NOMO-1 treated with DMSO at 0.1 percent for 48 hours (cell line): ENCODE measurements around the gene SP4.

Experiments
- DNase-seq: peaks from one replicate; lab custom pipeline; 2025; ENCODE audit not compliant: unreplicated experiment; lab: John Stamatoyannopoulos, UW

Gene SP4

DNA sequence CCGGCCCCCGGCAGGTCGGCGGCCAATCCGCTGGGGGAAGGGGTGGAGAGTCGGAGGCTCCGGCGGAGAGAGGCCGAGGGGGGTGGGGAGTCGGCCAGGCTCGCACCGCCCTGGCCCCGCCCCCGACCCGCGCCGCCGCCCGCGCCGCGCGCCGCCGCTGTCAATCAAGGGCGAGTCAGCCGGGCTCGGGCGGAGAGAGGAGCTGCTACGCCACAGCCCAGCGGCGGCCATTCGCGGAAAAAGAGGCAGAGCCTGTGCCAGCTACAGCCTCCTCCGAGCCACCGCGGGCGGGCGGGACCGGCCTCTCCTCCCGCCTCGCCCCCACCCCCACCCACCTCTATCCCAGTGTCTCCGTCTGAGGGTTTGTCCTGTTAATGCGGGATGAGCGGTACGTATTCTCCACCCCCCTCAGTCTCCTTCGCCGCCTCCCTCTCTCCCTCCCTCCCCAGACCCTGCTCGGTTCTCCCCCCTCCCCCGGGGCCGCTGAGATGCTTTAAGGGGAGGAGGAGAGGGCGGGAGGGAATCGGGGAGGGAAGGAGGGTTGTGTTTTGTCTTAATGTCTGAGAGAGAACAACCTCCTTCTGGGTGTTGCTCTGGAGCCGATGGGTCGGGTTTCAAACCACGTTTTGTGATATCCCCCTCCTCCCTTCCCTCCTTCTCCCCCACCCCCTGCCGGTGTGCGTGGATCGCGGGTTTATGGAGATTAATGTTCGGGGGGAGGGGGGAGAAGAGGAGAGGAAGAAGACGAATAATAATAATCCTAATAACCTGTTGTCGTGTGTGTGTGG is at the start of gene SP4:
Gene SP4 (plus strand): TSS at position 213 of the 788 bp plus-strand sequence. CDS start 169 bp downstream, at position 382.
- DNase-seq = peak; percentile 93

DNA sequence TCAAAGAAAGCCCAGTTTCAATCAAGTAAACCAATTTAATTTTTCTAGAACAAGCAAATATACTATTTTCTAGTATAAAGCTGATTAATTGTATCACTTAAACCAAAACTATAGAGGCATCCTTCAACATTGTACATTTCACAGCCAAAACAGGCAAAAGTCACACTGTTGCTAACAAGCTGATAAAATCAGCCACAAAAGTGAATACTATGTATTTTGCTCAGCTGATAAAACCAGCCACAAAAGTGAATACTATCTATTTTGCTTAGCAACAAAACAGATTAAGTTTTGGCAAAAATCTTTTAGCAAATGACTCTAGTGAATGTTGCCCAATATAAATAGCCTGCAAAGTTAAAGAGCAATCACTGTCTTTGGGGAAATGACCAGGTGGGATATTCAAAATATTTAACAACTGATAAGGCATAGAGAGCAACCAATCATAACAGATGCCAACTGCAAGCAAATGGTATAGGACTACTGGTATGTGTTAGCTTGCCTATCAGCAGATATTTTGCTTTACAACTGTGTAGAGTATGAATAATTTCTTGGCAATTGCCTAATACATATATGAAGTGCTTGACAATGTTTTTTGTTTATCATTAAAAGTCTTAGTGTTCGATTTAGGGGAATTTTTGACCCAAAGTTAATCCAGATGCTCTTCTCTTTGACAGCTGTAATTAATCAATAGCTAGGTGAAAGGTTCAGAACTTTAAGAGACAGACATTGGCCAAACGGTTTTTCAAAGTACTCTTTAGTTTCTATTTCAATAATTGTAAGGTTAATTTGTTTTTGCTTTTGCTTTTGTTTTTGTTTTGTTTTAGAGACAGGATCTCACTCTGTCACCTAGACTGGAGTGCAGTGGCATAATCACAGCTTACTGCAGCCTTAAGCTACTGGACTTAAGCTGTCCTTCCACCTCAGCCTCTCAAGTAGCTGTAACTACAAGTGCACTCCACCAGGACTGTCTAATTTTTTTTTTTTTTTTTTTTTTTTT is 44.4 kb upstream of the SP4 start:
- no peak for DNase-seq

DNA sequence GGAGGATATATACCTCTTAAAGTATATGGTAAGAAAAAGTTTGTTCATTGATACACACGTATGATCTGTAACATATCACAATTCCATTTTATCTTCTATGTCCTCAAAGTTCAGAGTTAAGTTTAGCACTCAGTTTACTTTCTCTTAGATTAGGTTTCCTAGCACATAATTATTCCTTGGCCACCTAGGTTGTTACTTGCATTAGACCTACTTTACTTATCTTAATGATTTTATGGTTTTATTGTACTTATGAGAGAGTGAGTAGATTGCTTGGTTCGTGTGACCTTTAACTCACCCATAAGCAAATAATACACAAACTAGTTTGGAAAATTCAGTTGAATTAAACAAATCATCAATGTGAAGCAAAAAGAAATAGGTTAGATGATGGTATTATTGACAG is 33.9 kb upstream of the SP4 start:
- no peak for DNase-seq

DNA sequence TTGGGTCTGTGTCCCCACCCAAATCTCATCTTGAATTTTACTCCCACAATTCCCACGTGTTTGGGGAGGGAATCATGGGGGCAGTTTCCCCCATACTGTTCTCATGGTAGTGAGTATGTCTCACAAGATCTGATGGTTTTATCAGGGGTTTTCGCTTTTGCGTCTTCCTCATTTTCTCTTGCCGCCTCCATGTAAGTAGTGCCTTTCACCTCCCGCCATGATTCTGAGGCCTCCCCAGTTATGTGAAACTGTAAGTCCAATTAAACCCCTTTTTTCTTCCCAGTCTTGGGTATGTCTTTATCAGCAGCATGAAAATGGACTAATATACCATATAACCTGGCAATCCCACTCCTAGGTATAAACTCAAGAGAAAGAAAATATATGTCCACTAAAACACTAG is 25.9 kb upstream of the SP4 start:
- no peak for DNase-seq

DNA sequence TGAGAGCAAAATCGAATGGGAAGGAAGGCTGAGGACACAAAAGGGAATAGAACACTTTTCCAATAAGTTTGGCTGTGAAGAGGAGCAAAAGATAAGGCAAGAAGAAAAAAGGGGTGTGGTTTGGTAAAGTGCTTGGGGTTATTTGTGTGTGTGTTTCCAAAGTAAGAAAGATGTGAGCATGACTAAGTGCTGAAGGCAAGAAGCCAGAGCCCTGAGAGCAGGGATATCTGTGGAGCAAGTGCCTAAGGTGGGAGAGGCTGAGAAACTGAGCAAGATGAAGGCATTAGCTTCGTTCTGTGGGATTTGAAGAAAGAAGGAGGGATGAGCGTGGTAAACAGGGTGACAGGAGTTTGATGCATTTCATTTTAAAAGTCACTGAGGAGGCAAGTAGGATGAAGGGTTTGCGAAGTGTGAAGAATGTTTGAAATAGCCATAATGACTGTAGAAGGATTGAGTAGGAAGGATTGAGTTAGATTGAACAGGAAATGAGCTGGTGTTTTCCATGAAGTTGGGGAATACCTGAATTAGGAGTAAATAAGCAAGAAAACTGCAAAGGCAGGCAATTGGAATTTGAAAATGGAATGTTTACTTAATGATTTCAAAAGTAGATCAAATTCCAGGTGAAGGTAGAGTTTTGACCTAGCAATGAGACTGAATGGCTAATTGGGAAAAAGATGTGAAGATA is 19.9 kb upstream of the SP4 start:
- no peak for DNase-seq

DNA sequence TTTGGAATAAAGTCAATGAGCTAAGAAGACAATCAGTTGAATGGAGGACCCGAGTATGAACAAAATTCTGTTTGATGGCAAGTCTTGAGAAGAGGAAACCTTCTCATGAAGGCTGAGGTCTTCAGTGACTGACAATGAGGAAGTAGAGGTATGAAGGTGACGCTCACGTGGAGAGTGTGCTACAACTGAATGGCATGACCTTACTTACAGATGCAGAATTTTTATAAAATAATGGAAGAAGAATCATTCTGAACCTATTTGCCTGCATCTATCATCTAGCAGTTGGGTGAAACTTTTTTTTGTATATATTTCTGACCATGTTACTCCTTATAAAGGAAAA is 19.4 kb upstream of the SP4 start:
- no peak for DNase-seq

DNA sequence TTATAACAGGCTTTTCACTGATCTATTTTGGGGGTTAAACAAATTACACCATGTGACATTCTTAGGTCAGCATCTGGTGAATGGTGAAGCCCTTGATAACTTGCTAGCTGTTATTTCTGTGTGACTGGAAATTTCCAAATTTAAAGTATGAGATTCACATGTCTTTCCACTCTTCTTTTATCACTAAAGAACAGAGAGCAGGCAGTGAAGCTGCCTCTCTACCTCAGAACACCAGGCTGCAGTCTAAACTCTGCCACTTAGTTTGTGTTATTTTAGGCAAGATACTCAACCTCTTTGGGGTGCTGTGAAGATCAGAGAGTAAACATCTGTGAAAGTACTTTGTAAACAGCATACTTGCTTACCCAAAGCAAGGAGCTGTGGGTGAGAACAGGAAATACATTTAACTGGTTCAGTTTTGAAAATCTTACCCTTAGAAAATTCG is 15.5 kb upstream of the SP4 start:
- no peak for DNase-seq

DNA sequence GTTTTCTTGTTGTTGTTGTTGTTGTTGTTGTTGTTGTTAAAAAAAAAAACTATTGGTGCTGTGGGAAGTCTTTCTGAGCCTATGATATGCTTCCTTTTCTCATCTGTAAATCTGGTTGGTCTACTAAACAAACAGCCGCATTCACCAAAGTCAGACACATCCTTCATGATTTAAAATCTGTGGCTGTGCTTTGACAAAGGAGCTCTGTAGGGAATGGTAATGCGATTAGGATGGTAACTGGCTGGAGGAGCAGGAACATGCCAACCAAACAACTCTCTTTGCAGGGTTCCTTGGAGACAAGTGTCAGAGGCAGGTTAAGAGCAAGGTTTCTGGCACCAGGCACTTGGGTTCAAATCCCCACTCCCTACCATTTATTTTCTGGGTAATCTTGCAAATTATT is 14.9 kb upstream of the SP4 start:
- no peak for DNase-seq

DNA sequence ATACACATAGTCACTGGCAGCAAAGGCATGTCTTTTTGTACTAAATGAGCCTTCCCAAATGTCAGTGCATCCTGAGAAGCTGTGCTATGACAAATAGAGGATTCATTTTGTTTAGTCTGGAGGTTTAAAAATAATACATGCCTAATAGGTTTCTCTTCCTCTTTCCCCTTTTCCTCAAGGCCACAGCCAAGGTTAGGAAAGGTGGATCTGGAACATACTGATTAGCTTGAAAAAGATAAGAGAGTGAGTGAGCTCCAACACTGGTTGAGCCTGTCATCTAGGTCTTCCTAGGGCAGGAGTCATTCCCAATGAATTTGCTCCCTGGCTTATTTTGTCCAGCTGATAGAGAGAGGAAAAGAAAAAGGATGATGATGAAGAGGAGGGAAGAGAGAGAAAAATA is 14.4 kb upstream of the SP4 start:
- no peak for DNase-seq

DNA sequence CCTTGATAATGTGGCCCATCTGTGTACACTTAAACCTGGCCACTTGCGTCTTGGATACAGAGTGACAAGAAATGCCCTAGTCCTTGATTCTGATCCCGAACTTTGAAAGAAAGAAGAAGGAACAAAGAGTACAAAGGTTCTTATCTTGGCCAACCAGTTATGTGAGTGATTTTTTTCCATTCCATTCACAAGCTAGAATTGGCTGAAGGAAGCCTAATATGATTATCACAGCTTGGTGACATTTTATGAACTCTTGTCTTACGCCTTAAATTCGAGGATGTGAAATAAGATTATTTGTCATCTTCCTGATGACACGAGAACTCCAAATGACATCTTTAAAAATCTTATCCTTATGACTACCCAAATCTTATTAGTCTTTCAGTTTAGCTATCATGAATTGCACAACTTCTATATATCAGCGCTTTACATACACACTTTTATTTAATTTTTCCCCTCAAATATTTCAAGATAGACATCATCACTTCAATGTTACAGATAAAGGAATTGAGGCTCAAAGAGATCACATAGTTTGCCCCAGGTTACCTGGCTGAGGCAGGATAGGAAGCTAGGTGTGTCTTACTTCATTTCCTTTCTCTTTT is 13.0 kb upstream of the SP4 start:
- no peak for DNase-seq

DNA sequence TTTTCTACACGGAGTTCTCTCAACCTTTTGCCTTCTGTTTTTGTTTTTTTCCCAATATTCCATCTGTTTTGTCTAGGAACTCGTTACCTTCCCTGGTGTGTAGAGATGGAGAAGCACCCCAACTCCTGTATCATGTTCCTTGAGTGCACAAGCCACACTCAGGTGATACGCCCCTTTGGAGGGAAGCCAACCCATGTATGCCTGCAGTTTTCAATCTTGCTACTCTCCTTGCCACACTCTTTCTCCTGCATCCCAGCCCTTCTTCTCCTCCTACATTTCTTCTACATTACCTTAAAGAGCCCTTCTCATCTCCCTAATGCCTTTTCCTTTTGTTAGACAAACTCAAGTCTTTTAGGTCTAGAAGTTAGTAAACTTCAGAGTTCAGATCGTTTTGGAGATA is 10.2 kb upstream of the SP4 start:
- DNase-seq = no peak

DNA sequence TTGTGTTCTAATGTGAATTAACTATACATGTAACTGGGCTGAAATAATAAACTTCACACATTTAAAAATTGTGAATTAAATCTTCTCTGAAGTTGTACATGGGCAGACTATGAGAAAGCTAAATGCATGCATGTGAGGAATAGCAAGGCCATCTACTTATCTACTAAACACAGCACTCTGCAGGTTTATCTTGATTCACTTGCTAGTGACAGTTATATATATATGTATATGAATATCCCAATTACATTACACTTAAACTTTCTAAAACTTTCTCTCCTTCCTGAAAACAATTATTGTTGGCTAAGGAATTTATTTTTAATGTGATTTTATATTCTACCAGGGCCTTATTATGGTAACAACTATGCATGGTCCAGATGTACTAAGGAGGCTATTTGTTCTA is 5.1 kb upstream of the SP4 start:
- no peak for DNase-seq

DNA sequence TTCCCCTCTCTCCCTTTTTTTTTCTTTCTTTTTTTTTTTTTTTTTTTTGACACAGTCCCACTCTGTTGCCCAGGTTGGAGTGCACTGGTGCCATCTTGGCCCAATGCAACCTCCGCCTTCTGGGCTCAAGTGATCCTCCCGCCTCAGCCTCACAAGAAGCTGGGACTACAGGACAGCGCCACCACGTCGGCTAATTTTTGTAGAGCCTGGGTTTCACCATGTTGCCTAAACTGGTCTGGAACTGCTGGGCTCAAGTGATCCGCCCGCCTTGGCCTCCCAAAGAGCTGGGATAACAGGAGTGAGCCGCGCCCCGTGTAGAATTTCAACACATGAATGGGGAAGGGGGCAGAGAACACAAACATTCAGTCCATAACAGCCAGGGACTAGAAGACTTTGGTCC is 2.6 kb upstream of the SP4 start:
- DNase-seq = no peak

DNA sequence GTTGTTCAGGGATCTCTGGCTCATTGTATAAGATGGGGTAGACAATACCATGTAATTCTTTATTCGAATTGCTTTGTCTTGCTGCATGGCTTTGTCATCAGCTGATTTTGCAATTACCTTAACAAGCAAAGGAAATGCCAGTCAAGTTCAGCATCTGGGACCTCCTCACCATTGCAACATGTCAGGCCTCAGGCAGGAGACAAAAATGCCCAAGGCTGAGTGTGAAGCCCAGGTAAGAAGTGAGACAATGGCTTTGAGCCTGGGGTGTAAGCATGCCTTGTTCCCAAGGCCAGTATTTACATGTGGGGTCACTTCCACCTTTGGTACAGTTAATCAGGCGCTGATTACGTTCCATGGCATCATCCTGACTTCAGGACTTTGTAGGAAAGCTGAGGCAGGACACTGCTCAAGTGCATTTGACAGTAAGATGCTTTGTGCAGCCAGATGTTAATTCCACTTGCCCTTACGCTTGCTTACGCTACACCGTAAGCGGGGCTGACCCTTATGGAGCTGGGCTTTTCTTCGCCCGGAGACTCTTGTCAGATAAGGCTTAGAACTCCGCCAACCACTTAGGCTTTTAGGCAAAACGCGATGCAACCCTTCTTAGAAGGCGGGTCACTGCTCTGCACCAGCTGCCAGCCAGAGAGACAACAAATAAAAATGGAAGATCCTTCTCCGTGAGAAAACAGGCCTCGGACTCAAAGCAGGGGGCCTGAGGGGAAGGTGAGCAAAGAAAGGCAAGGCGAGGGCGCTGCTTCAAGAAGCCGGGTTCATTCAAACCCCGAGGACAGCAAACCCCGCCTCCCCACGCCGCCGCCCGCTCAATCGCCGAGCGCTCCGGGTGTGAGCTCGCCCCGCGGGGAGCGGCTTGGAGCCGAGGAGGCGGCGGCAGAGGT is 1.3 kb upstream of the SP4 start:
- peak; percentile 46 for DNase-seq

DNA sequence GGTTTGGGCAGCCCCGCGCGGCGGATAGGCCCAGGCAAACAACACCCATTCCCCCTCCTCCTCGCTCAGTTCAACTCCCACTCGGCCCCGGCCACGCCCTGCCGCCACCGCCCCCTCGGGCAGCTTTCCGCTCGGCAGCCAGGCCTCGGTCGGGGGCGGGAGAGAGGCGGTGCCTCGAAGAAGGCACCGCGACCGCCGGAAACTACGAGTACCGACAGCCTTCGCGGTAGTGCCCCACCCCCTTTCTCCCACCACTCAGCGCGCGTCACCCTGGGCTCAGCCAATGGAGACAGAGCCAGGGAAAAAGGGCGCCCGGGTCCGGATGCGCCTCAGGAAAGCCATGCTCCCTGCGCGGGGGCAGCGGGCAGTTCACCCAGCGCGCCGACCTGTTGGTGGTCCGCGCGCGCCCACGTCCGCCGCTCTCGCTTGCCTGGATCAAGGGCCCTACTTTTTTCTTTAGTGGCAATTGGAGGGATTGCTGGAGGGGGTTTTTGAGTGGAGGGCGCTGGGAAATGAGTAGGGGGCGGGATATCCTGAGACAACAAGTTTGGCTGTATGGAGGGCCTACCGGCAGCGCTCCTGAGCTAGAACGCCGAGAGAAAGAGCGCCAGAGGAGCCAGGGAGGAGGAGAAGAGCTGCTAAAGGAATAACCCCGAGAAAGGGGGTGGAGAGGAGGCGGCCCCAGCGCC is 557 bp upstream of the SP4 start:
- peak; percentile 99 for DNase-seq

DNA sequence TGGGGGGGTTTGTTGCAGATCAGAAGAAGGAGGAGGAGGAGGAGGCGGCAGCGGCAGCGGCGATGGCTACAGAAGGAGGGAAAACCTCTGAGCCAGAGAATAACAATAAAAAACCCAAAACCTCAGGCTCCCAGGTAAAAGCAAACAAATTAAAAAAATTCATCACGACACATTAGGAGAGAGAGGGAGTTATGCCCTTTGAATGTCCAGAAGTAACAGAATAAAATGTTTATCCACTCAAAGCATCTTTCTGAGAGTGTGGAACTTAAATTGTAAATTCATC is 717 bp downstream of the SP4 start:
- no peak for DNase-seq

DNA sequence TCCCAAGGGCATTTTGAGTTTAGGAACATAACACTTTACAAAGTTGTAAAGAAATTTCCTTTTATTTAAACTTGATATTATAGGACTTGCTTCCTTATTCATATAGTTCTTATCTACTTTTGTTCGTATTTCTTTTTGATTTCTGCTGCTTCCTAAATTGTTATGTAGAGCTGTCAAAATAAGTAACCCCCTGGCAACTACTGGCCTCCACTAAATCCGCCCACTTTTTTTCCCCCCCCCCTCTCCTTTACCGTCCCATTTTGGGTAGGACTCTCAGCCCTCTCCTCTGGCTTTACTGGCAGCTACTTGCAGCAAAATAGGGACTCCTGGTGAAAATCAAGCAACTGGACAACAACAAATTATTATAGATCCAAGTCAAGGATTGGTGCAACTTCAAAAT is 1.1 kb downstream of the SP4 start:
- DNase-seq = no peak

DNA sequence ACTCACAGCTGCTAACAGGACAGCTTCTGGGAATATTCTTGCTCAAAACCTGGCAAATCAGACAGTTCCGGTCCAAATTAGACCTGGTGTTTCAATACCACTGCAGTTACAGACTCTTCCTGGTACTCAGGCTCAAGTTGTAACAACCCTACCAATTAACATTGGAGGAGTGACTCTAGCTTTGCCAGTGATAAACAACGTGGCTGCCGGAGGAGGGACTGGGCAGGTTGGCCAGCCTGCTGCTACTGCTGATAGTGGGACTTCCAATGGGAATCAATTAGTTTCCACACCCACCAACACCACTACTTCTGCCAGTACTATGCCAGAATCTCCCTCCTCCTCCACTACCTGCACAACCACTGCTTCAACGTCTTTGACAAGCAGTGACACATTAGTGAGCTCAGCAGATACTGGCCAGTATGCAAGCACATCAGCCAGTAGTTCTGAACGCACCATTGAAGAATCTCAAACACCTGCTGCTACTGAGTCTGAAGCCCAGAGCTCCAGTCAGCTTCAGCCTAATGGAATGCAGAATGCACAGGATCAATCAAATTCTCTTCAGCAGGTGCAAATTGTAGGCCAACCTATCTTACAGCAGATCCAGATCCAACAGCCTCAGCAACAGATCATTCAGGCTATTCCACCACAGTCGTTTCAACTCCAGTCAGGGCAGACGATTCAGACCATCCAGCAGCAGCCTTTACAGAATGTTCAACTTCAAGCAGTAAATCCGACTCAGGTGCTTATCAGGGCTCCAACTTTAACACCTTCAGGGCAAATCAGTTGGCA is 2.1 kb downstream of the SP4 start:
- DNase-seq = no peak

DNA sequence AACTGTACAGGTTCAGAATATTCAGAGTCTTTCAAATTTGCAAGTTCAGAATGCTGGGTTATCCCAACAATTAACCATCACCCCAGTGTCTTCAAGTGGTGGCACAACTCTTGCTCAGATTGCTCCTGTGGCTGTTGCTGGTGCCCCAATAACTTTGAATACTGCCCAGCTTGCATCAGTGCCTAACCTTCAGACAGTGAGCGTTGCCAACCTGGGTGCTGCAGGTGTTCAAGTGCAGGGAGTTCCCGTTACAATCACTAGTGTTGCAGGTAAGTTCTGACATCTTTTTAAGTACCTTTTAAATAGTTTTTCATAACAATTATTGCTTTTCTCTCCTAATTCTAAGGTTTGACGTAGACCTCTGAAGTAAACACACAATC is 2.7 kb downstream of the SP4 start:
- no peak for DNase-seq
